Activated CD8-positive, alpha-beta T cell treated with anti-CD3 and anti-CD28 coated beads, Interleukin-2, amount 10 ng/mL, durations not matched to agents 7 days and 5 days (primary cell): ENCODE results near the gene DIP2C. TPM values are rescaled to one million over a fixed set of nuclear protein-coding genes. Genes with fewer than 3 reads are reported as not detected.
"Not testable (repeated sequence)": the region's sequence is repeated elsewhere in the genome, so short reads cannot be mapped to it uniquely, and the experiment has no call there.

Source experiments
- ATAC-seq: fragments of 150-1000 bp; cut with Tn5 transposase; one replicate; pipeline ENCODE4 v1.10.0; 2021; ENCODE audit warnings: moderate library complexity
- CTCF ChIA-PET: fragments of 350-600 bp; sonication (Branson Sonifier 250); formaldehyde crosslinking; loops from one replicate; lab custom pipeline; 2021; ENCODE audit warnings: antibody characterized with exemption; lab: Charles Lee
- POLR2A ChIA-PET: fragments of 350-600 bp; sonication (Branson Sonifier 250); formaldehyde crosslinking; loops from one replicate; lab custom pipeline; 2021; ENCODE audit warnings: antibody characterized with exemption; lab: Charles Lee
- DNase-seq: peaks from one replicate; pipeline ENCODE4 v3.0.0-alpha.2; 2020
- H3K27ac Mint-ChIP-seq: one replicate; pipeline ENCODE4 v1.8.0; 2021; ENCODE audit warnings: mild to moderate bottlenecking, mixed read lengths
- H3K27me3 Mint-ChIP-seq: one replicate; pipeline ENCODE4 v1.8.0; 2021; ENCODE audit warnings: low read depth, mixed read lengths
- H3K36me3 Mint-ChIP-seq: one replicate; pipeline ENCODE4 v1.8.0; 2021; ENCODE audit warnings: low read depth, mixed read lengths
- H3K4me1 Mint-ChIP-seq: one replicate; pipeline ENCODE4 v1.8.0; 2021; ENCODE audit warnings: low read depth, mixed read lengths
- H3K4me3 Mint-ChIP-seq: one replicate; pipeline ENCODE4 v1.8.0; 2021; ENCODE audit warnings: mild to moderate bottlenecking, mixed read lengths
- H3K9me3 Mint-ChIP-seq: one replicate; pipeline ENCODE4 v1.8.0; 2022; ENCODE audit warnings: mixed read lengths; ENCODE audit not compliant: insufficient read depth
- total RNA-seq, 2 experiments: library from RNA; stranded (reverse); gene quantifications; one replicate each; pipeline ENCODE4 v1.2.3, GENCODE V29; 2021

Gene DIP2C
- total RNA-seq, 2 experiments from 2014 or later: 0.34 to 0.39 TPM

- ChIA-PET POLR2A (no interaction called here), CTCF (no interaction called here)
- no peaks in the 10 kb centered on the region for H3K4me1 Mint-ChIP-seq
- H3K9me3 Mint-ChIP-seq: no peaks in the 10 kb centered on the region
- no peak overlapping the region for H3K27ac Mint-ChIP-seq
- DNase-seq: no peak
- no peak overlapping the region for H3K4me3 Mint-ChIP-seq
- H3K36me3 Mint-ChIP-seq: no peaks in the 10 kb centered on the region
- H3K27me3 Mint-ChIP-seq: peaks cover 15% of the 10 kb centered on the region
- no peak for ATAC-seq
Measured at GRCh38 chr10:615583-616152, 73.8 kb downstream of the DIP2C start.

GRCh38 chr10:614790-615582, 74.5 kb downstream of the DIP2C start:
- no peaks in the 10 kb centered on the region for H3K36me3 Mint-ChIP-seq
- no peaks in the 10 kb centered on the region for H3K9me3 Mint-ChIP-seq
- CTCF ChIA-PET: no interaction called here
- H3K27me3 Mint-ChIP-seq: peaks cover 9% of the 10 kb centered on the region
- no peak for DNase-seq
- no peak overlapping the region for H3K27ac Mint-ChIP-seq
- no peaks in the 10 kb centered on the region for H3K4me1 Mint-ChIP-seq
- no peak for ATAC-seq
- H3K4me3 Mint-ChIP-seq: no peak overlapping the region
- POLR2A ChIA-PET: no interaction called here

GRCh38 chr10:614139-614711, 75.2 kb downstream of the DIP2C start:
- Mint-ChIP-seq H3K4me1 (no peaks in the 10 kb centered on the region), H3K27me3 (peaks cover 6% of the 10 kb centered on the region), H3K4me3 (no peak overlapping the region), H3K9me3 (no peaks in the 10 kb centered on the region), H3K36me3 (no peaks in the 10 kb centered on the region), H3K27ac (no peak overlapping the region)
- DNase-seq (no peak), ATAC-seq (no peak)
- ChIA-PET CTCF (no interaction called here), POLR2A (no interaction called here)

GRCh38 chr10:613271-614138, 76.0 kb downstream of the DIP2C start:
- ChIA-PET CTCF (no interaction called here), POLR2A (no interaction called here)
- H3K36me3 Mint-ChIP-seq: no peaks in the 10 kb centered on the region
- H3K27me3 Mint-ChIP-seq: peaks cover 2% of the 10 kb centered on the region
- no peak overlapping the region for H3K4me3 Mint-ChIP-seq
- ATAC-seq (no peak), DNase-seq (no peak)
- H3K27ac Mint-ChIP-seq: no peak overlapping the region
- H3K4me1 Mint-ChIP-seq: no peaks in the 10 kb centered on the region
- no peaks in the 10 kb centered on the region for H3K9me3 Mint-ChIP-seq

- Mint-ChIP-seq H3K4me1 (no peaks in the 10 kb centered on the region), H3K4me3 (no peak overlapping the region), H3K27ac (no peak overlapping the region), H3K27me3 (no peaks in the 10 kb centered on the region), H3K9me3 (no peaks in the 10 kb centered on the region), H3K36me3 (no peaks in the 10 kb centered on the region)
- ChIA-PET POLR2A (no interaction called here), CTCF (no interaction called here)
- no peak for ATAC-seq
- no peak for DNase-seq
Measured at GRCh38 chr10:612696-613095, 76.8 kb downstream of the DIP2C start.

DNA sequence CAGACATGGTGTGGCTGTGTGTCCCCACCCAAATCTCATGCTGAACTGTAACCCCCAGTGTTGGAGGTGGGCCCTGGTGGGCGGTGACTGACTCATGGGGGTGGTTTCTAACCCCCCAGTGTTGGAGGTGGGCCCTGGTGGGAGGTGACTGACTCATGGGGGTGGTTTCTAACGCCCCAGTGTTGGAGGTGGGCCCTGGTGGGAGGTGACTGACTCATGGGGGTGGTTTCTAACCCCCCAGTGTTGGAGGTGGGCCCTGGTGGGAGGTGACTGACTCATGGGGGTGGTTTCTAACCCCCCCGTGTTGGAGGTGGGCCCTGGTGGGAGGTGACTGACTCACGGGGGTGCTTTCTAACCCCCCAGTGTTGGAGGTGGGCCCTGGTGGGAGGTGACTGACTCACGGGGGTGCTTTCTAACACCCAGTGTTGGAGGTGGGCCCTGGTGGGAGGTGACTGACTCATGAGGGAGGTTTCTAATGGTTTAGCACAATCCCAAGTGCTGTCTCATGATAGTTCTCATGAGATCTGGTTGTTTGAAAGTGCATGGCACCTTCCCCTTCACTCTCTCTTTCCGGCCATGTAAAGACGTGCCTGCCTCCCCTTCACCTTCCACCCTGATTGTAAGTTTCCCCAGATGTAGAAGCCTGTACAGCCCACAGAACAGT, 78.7 kb downstream of the DIP2C start:
- H3K4me1 Mint-ChIP-seq, DNase-seq, H3K27ac Mint-ChIP-seq, H3K9me3 Mint-ChIP-seq, ATAC-seq, H3K27me3 Mint-ChIP-seq, H3K36me3 Mint-ChIP-seq, CTCF ChIA-PET, POLR2A ChIA-PET, H3K4me3 Mint-ChIP-seq: not testable (repeated sequence)

DNA sequence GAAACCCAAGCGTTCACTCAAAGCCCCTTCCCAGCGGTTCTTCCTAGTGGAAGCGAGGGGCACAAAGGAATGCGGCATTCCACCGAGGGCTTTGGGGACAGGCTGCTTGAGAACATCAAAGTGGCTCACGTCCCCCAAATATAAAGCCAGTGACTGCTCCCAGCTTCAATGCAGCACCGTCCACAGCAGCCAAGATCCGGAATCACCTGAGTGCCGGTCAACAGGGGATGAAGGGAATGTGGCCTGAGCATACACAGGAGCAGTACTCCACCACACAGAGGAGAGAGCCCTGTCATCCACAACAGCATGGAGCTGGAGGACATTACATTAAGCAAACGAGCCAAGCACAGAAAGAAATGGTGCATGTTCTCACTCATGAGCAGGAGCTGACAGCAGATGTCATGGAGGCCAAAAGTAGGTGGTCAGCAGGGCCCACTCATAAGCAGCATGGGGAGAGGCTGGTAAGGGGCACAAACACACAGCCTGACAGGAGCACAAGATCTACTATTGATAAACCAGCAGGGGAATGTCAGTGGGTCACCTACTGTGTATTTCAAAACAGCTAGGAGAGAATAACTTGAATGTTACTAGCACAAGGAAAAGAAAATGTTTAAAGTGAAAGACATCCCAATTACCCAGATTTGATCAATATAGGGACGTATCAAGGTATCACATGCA, 79.5 kb downstream of the DIP2C start:
- H3K9me3 Mint-ChIP-seq: no peaks in the 10 kb centered on the region
- no peaks in the 10 kb centered on the region for H3K36me3 Mint-ChIP-seq
- POLR2A ChIA-PET: no interaction called here
- no peak for DNase-seq
- ATAC-seq: no peak
- no peaks in the 10 kb centered on the region for H3K4me1 Mint-ChIP-seq
- CTCF ChIA-PET: no interaction called here
- H3K4me3 Mint-ChIP-seq: no peak overlapping the region
- H3K27me3 Mint-ChIP-seq: no peaks in the 10 kb centered on the region
- no peak overlapping the region for H3K27ac Mint-ChIP-seq

- CTCF ChIA-PET: no interaction called here
- H3K4me1 Mint-ChIP-seq: no peaks in the 10 kb centered on the region
- H3K4me3 Mint-ChIP-seq: no peak overlapping the region
- DNase-seq: no peak
- no peaks in the 10 kb centered on the region for H3K27me3 Mint-ChIP-seq
- H3K36me3 Mint-ChIP-seq: no peaks in the 10 kb centered on the region
- POLR2A ChIA-PET: no interaction called here
- no peak for ATAC-seq
- no peaks in the 10 kb centered on the region for H3K9me3 Mint-ChIP-seq
- no peak overlapping the region for H3K27ac Mint-ChIP-seq
Measured at GRCh38 chr10:609262-609658, 80.2 kb downstream of the DIP2C start.

DNA sequence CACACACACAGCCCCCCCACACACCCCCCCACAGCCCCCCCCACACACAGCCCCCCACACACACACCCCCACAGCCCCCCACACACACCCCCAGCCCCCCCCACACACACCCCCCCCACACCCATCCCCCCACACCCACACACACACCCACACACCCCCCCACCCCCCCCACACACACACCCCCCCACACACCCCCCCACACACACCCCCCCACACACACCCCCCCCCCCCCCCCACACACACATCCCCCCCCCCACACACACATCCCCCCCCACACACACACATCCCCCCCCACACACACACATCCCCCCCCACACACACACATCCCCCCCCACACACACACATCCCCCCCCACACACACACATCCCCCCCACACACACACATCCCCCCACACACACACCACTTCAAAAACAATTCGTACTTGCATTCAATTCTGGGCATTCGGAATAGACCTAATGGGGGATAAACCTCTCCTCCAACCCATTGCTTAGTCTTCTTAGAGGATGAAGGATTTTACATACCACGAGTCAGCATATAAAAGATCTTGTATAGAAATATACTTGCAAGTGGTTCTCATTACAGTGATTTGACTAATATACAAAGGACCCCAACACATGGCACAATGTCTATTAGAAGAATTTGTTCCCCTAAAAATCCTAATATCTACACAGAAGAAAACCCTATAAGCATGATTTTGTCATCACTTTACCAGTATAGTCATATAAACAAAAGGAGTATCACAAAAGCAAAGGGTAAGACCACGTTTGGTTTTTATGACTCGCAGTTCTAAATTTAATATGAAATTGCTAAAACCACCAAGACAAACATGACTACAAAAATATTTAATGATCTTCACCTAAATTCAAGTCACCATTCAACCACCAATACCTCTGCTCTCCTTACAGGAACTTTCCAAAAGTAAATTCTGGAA, 80.9 kb downstream of the DIP2C start:
- H3K27ac Mint-ChIP-seq: no peak overlapping the region
- CTCF ChIA-PET: no interaction called here
- ATAC-seq (no peak), DNase-seq (no peak)
- no peaks in the 10 kb centered on the region for H3K9me3 Mint-ChIP-seq
- H3K27me3 Mint-ChIP-seq: no peaks in the 10 kb centered on the region
- POLR2A ChIA-PET: no interaction called here
- H3K4me1 Mint-ChIP-seq: no peaks in the 10 kb centered on the region
- no peaks in the 10 kb centered on the region for H3K36me3 Mint-ChIP-seq
- H3K4me3 Mint-ChIP-seq: no peak overlapping the region

GRCh38 chr10:607545-608185, 81.8 kb downstream of the DIP2C start:
- H3K4me3 Mint-ChIP-seq: no peak overlapping the region
- no peaks in the 10 kb centered on the region for H3K4me1 Mint-ChIP-seq
- H3K27me3 Mint-ChIP-seq: no peaks in the 10 kb centered on the region
- no peak for ATAC-seq
- H3K36me3 Mint-ChIP-seq: no peaks in the 10 kb centered on the region
- no peak overlapping the region for H3K27ac Mint-ChIP-seq
- ChIA-PET CTCF (no interaction called here), POLR2A (no interaction called here)
- no peak for DNase-seq
- no peaks in the 10 kb centered on the region for H3K9me3 Mint-ChIP-seq
